HL-60 (cell line): Measurements from ENCODE around the gene CALML6.

Experiments
- DNase-seq, 2 experiments: peaks; one replicate each; pipeline ENCODE4 v3.0.0-alpha.2; 2010 to 2020; ENCODE audit warnings: low read depth in 1 of 2, low spot score in 1 of 2
- H3K27ac ChIP-seq: fragments of 250-450 bp; sonication (Bioruptor Pico); replicated peaks from 2 replicates; pipeline ENCODE4 v1.5.1; 2020; ENCODE audit warnings: mild to moderate bottlenecking, moderate library complexity
- H3K27me3 ChIP-seq: fragments of 250-450 bp; sonication (Bioruptor Pico); 2 replicates; pipeline ENCODE4 v1.5.1; 2021; ENCODE audit warnings: mild to moderate bottlenecking, moderate library complexity; ENCODE audit not compliant: insufficient read depth, poor library complexity, severe bottlenecking
- H3K4me3 ChIP-seq: replicated peaks from 2 replicates; pipeline ENCODE4 v1.5.1; 2011; ENCODE audit warnings: mild to moderate bottlenecking, control low read depth, low read length; ENCODE audit not compliant: insufficient read depth
- GABPA ChIP-seq: IDR thresholded peaks from 2 replicates; pipeline ENCODE4 v1.6.1; 2012; ENCODE audit warnings: low read depth
- POLR2AphosphoS5 ChIP-seq: IDR thresholded peaks from 2 replicates; pipeline ENCODE4 v1.6.1; 2012; ENCODE audit warnings: low read depth
- SPI1 ChIP-seq: IDR thresholded peaks from 2 replicates; pipeline ENCODE4 v1.6.1; 2012; ENCODE audit warnings: low read depth, mild to moderate bottlenecking, borderline replicate concordance
- TF ChIP-seq, protein P1 (sequence below): IDR thresholded peaks from one replicate; pipeline ENCODE4 v1.5.1; 2011; ENCODE audit warnings: low read length, control low read depth, inconsistent platforms; ENCODE audit not compliant: insufficient read depth
- TF ChIP-seq, protein P2 (sequence below): IDR thresholded peaks from 2 replicates; pipeline ENCODE4 v1.6.1; 2012; ENCODE audit warnings: low read depth; ENCODE audit not compliant: insufficient replicate concordance

The CALML6 gene

DNA sequence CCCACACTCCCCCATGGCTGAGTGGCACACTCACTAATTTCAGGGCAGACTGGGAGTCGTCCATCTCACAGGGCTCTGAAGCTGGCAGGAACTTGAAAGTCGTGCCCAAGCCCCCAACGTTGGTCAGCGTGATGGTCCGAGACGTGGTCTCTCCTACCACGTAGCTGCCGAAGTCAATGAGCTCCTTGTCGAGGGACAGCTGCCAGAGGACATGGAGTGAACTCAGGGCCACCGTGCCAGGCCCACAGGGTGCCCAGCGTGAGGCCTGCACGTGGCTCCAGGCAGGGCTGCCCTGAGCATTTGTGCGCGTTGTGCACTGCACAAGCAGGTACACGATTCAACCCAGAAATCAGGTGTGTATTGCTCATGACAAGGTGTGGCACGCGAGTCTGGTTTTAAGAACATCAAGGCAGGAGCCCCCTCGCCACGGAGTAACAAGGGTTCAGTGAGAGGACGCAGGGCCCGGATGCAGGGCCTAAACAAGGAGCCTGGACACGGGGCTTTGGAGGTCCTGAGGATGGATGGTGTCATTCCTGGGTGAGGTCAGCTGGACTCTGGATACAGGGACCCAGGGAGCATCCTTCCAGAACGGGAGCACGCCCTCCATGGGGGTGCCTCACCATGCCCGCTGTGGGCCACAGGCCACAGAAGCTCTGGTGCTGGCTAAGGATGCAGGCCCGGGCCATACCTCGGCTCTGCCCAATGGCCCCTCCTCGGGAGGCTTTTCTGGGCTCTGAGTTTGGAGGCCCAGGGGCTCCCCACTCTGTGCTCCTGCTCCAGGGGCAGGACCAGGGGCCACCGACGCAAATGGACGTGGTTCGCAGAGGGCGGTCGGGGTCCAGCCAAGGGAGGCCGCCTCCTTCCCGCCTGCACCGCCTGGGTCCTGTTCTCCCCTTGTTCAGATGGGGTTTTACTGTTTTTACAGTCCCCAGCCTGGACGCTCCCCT lies 41.8 kb downstream of the CALML6 start:
- DNase-seq = no peak
- TF ChIP-seq GABPA (no peak), POLR2AphosphoS5 (no peak), SPI1 (no peak)
- TF ChIP-seq, protein P1, sequence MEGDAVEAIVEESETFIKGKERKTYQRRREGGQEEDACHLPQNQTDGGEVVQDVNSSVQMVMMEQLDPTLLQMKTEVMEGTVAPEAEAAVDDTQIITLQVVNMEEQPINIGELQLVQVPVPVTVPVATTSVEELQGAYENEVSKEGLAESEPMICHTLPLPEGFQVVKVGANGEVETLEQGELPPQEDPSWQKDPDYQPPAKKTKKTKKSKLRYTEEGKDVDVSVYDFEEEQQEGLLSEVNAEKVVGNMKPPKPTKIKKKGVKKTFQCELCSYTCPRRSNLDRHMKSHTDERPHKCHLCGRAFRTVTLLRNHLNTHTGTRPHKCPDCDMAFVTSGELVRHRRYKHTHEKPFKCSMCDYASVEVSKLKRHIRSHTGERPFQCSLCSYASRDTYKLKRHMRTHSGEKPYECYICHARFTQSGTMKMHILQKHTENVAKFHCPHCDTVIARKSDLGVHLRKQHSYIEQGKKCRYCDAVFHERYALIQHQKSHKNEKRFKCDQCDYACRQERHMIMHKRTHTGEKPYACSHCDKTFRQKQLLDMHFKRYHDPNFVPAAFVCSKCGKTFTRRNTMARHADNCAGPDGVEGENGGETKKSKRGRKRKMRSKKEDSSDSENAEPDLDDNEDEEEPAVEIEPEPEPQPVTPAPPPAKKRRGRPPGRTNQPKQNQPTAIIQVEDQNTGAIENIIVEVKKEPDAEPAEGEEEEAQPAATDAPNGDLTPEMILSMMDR = no peak
- TF ChIP-seq, protein P2, sequence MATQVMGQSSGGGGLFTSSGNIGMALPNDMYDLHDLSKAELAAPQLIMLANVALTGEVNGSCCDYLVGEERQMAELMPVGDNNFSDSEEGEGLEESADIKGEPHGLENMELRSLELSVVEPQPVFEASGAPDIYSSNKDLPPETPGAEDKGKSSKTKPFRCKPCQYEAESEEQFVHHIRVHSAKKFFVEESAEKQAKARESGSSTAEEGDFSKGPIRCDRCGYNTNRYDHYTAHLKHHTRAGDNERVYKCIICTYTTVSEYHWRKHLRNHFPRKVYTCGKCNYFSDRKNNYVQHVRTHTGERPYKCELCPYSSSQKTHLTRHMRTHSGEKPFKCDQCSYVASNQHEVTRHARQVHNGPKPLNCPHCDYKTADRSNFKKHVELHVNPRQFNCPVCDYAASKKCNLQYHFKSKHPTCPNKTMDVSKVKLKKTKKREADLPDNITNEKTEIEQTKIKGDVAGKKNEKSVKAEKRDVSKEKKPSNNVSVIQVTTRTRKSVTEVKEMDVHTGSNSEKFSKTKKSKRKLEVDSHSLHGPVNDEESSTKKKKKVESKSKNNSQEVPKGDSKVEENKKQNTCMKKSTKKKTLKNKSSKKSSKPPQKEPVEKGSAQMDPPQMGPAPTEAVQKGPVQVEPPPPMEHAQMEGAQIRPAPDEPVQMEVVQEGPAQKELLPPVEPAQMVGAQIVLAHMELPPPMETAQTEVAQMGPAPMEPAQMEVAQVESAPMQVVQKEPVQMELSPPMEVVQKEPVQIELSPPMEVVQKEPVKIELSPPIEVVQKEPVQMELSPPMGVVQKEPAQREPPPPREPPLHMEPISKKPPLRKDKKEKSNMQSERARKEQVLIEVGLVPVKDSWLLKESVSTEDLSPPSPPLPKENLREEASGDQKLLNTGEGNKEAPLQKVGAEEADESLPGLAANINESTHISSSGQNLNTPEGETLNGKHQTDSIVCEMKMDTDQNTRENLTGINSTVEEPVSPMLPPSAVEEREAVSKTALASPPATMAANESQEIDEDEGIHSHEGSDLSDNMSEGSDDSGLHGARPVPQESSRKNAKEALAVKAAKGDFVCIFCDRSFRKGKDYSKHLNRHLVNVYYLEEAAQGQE = no peak
- Histone ChIP-seq H3K27me3 (peaks cover 4% of the 10 kb centered on the region), H3K4me3 (no peak overlapping the region), H3K27ac (no peak overlapping the region)

DNA sequence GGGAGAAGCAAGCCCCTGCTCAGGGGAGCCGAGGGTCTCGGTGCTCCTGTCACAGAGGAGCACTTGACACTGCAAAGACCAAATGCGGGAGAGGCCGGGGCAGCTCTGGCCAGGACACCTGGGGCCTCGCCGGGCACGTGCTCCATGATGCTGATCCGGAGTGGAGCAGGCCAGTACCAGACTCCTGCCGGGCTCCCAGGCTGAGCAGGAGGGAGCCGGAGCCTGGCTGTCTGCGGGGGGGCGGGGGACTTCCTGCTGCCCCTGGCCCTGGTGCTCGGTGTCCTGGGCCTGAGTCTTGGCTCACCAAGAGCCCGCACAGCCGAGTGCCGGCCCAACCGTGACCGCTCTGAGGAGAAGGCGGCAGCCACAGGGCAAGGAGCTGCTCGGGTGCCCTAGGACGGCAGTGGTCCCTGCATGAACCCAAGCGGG lies 42.5 kb downstream of the CALML6 start:
- Histone ChIP-seq H3K27ac (no peak overlapping the region), H3K27me3 (peaks cover 4% of the 10 kb centered on the region), H3K4me3 (no peak overlapping the region)
- no peak for DNase-seq
- TF ChIP-seq POLR2AphosphoS5 (no peak), SPI1 (no peak), GABPA (no peak)
- TF ChIP-seq, protein P2 = no peak
- TF ChIP-seq, protein P1 = no peak

DNA sequence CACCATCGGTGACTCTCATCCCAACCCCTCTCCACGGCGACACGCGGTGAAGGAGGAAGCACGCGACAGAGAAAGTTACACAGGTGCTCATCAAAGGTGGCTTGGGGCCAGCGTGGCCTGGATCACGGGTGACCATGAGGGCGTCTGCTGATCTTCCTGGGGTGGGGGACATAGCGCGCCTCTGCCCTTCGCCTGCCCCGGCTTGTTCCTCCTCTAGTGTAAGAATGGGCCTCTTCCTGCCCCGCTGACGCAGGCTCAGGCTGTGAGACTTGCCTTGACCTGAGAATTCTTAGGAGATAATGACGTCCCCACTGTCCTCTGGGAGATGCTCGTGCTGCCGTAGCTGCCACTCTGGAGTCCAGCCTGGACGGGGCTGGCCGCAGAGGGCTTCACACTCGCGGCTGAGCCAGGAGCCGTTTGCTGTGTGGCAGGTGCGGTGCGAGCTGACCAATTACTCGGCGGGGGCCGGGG lies 43.0 kb downstream of the CALML6 start:
- no peak for DNase-seq
- Histone ChIP-seq H3K27me3 (peaks cover 4% of the 10 kb centered on the region), H3K27ac (no peak overlapping the region), H3K4me3 (no peak overlapping the region)
- TF ChIP-seq, protein P2 = no peak
- TF ChIP-seq SPI1 (no peak), GABPA (no peak), POLR2AphosphoS5 (no peak)
- TF ChIP-seq, protein P1 = no peak
